Esophagus mucosa (tissue), 1 donor: ENCODE measurements around the gene UQCRC1. TPM values are rescaled to one million over a fixed set of nuclear protein-coding genes. Genes with fewer than 3 reads are reported as not detected.

Source experiments
- ATAC-seq: fragments of 200-7000 bp; cut with Tn5 transposase; one replicate; pipeline ENCODE4 v1.9.1; 2020
- total RNA-seq: library from RNA; stranded (reverse); gene quantifications from one replicate; pipeline ENCODE4 v1.2.4, GENCODE V29; 2023
- donor health status: DM: yes; HTN: yes; CAD: no.

UQCRC1 gene
- total RNA-seq, 1 donor from 2014 or later: 258 TPM

GRCh38 chr3:48569808-48570450, 39.5 kb downstream of the UQCRC1 start:
- no peak for ATAC-seq

GRCh38 chr3:48569400-48569799, 40.0 kb downstream of the UQCRC1 start:
- ATAC-seq: no peak

GRCh38 chr3:48568476-48568875, 41.0 kb downstream of the UQCRC1 start:
- ATAC-seq: no peak

GRCh38 chr3:48567500-48567899, 41.9 kb downstream of the UQCRC1 start:
- ATAC-seq: no peak

- no peak for ATAC-seq
Measured at GRCh38 chr3:48567090-48567489, 42.4 kb downstream of the UQCRC1 start.

GRCh38 chr3:48566401-48566760, 43.1 kb downstream of the UQCRC1 start:
- no peak for ATAC-seq

GRCh38 chr3:48565591-48566400, 43.6 kb downstream of the UQCRC1 start:
- no peak for ATAC-seq

GRCh38 chr3:48565186-48565585, 44.3 kb downstream of the UQCRC1 start:
- no peak for ATAC-seq

GRCh38 chr3:48564667-48565066, 44.8 kb downstream of the UQCRC1 start:
- ATAC-seq: no peak

GRCh38 chr3:48564022-48564421, 45.4 kb downstream of the UQCRC1 start:
- ATAC-seq: no peak

GRCh38 chr3:48563382-48563918, 46.0 kb downstream of the UQCRC1 start, which contains the start of gene UCN2:
Gene UCN2 (minus strand): TSS chr3:48563781. CDS start chr3:48563124, 657 bp downstream.
- ATAC-seq: no peak

- ATAC-seq: no peak
Measured at GRCh38 chr3:48562367-48563095, 46.9 kb downstream of the UQCRC1 start.

- ATAC-seq: no peak
Measured at GRCh38 chr3:48561045-48561736, 48.3 kb downstream of the UQCRC1 start.

- ATAC-seq: no peak
Measured at GRCh38 chr3:48560648-48561018, 48.8 kb downstream of the UQCRC1 start.

GRCh38 chr3:48558493-48559134, 50.8 kb downstream of the UQCRC1 start:
- no peak for ATAC-seq

GRCh38 chr3:48556796-48557626, 52.4 kb downstream of the UQCRC1 start, which contains the start of gene PFKFB4:
Gene PFKFB4 (minus strand): TSS chr3:48556803. CDS start chr3:48556777, 26 bp downstream.
- peak; percentile 91 for ATAC-seq

GRCh38 chr3:48555949-48556795, 53.3 kb downstream of the UQCRC1 start:
- ATAC-seq: no peak

- no peak for ATAC-seq
Measured at GRCh38 chr3:48555231-48555948, 54.1 kb downstream of the UQCRC1 start.
